PC-3 (cell line): ENCODE measurements around the gene UBE2R2. TPM values are rescaled to one million over a fixed set of nuclear protein-coding genes. Genes with fewer than 3 reads are reported as not detected.
A peak's percentile ranks its signal among the peaks of the same experiment; 100 is the strongest.
"Not testable (repeated sequence)": the region's sequence is repeated elsewhere in the genome, so short reads cannot be mapped to it uniquely, and the experiment has no call there.

ENCODE experiments used
- ATAC-seq: fragments of 200-7000 bp; cut with Tn5 transposase; 2 replicates; pipeline ENCODE4 v1.9.1; 2020; ENCODE audit warnings: mild to moderate bottlenecking, moderate library complexity
- Bru-seq: library from RNA; stranded (reverse); fragments of 400-500 nt; gene quantifications from one replicate; lab custom pipeline; 2021; lab: Mats Ljungman, UMichigan
- BruChase-seq, 2 experiments: library from RNA; stranded (reverse); fragments of 400-500 nt; gene quantifications; one replicate each; lab custom pipeline; 2021; lab: Mats Ljungman, UMichigan
- BruUV-seq: library from RNA; stranded (reverse); fragments of 400-500 nt; replicated peaks from 2 replicates; lab custom pipeline; 2021; lab: Mats Ljungman, UMichigan
- CTCF ChIA-PET: fragments of 300-600 bp; sonication (Branson Sonifier 250); formaldehyde crosslinking; loops from one replicate; lab custom pipeline; 2022; ENCODE audit warnings: antibody characterized with exemption; lab: Charles Lee
- POLR2A ChIA-PET: fragments of 300-600 bp; sonication (Branson Sonifier 250); formaldehyde crosslinking; loops from one replicate; lab custom pipeline; 2022; ENCODE audit warnings: antibody characterized with exemption; ENCODE audit not compliant: unreplicated experiment; lab: Charles Lee
- DNase-seq: peaks from one replicate; pipeline ENCODE4 v3.0.0-alpha.2; 2015
- H2AFZ ChIP-seq: fragments of 300-600 bp; sonication (generic); 2 replicates; pipeline ENCODE4 v1.6.0; 2016; ENCODE audit warnings: antibody characterized with exemption, low read length
- H3F3A ChIP-seq: fragments of 300-600 bp; sonication (generic); one replicate; pipeline ENCODE4 v1.6.0; 2017; ENCODE audit warnings: antibody characterized with exemption, low read length, control low read depth, mild to moderate bottlenecking; ENCODE audit not compliant: unreplicated experiment
- H3K27ac ChIP-seq: fragments of 300-600 bp; sonication (generic); 2 replicates; pipeline ENCODE4 v1.5.1; 2016; ENCODE audit warnings: mild to moderate bottlenecking, low read length
- H3K27me3 ChIP-seq: fragments of 300-600 bp; sonication (generic); 2 replicates; pipeline ENCODE4 v1.6.1; 2016; ENCODE audit warnings: low read length, mixed read lengths
- H3K36me3 ChIP-seq: fragments of 300-600 bp; sonication (generic); 2 replicates; pipeline ENCODE4 v1.6.1; 2016; ENCODE audit warnings: low read depth, mixed run types, low read length, mixed read lengths
- H3K4me1 ChIP-seq: fragments of 300-600 bp; sonication (generic); 2 replicates; pipeline ENCODE4 v1.5.1; 2016; ENCODE audit warnings: low read length; ENCODE audit not compliant: insufficient read depth
- H3K4me2 ChIP-seq: fragments of 300-600 bp; sonication (generic); 2 replicates; pipeline ENCODE4 v1.6.0; 2016; ENCODE audit warnings: low read length
- H3K4me3 ChIP-seq: fragments of 300-600 bp; sonication (generic); 2 replicates; pipeline ENCODE4 v1.5.1; 2016; ENCODE audit warnings: mild to moderate bottlenecking, low read length, mixed read lengths
- H3K79me2 ChIP-seq: fragments of 300-600 bp; sonication (generic); 2 replicates; pipeline ENCODE4 v1.6.1; 2017; ENCODE audit warnings: low read length, mixed read lengths
- H3K9ac ChIP-seq: fragments of 300-600 bp; sonication (generic); 2 replicates; pipeline ENCODE4 v1.6.0; 2016; ENCODE audit warnings: mild to moderate bottlenecking, low read length
- H3K9me2 ChIP-seq: fragments of 300-600 bp; sonication (generic); replicated peaks from 2 replicates; pipeline ENCODE4 v1.6.1; 2016; ENCODE audit warnings: mixed run types, low read length, mixed read lengths
- H3K9me3 ChIP-seq: fragments of 300-600 bp; sonication (generic); 2 replicates; pipeline ENCODE4 v1.6.1; 2016; ENCODE audit warnings: low read length, mixed read lengths
- H4K20me1 ChIP-seq: fragments of 300-600 bp; sonication (generic); 2 replicates; pipeline ENCODE4 v1.6.1; 2016; ENCODE audit warnings: low read length, mixed read lengths
- CTCF ChIP-seq: fragments of 300-600 bp; sonication (generic); conservative IDR thresholded peaks from 2 replicates; pipeline ENCODE4 v1.5.1; 2017; ENCODE audit warnings: antibody characterized with exemption, low read depth, mild to moderate bottlenecking, low read length
- EZH2 ChIP-seq: fragments of 300-600 bp; sonication (generic); IDR thresholded peaks from one replicate; pipeline ENCODE4 v1.6.1; 2017; ENCODE audit warnings: antibody characterized with exemption, mild to moderate bottlenecking, low read length; ENCODE audit not compliant: unreplicated experiment
- EZH2phosphoT487 ChIP-seq: fragments of 300-600 bp; sonication (generic); IDR thresholded peaks from 2 replicates; pipeline ENCODE4 v1.6.1; 2018; ENCODE audit warnings: mild to moderate bottlenecking, antibody characterized with exemption, low read length, borderline replicate concordance
- intact Hi-C: fragments of 100-400 bp; cut with micrococcal nuclease; formaldehyde crosslinking; loops from 2 replicates; pipeline ENCODE4 v1.9.0; 2023
- long read RNA-seq: library from polyadenylated mRNA; unstranded; transcript quantifications from one replicate; pipeline ENCODE4 v2.0.0, GENCODE V29; 2021; ENCODE audit not compliant: unreplicated experiment
- total RNA-seq: library from RNA; depleted of rRNA; stranded (reverse); fragments of >200 nt; gene quantifications from 2 replicates; pipeline ENCODE4 v1.2.3, GENCODE V29; 2014; rRNA removed

Gene UBE2R2
- total RNA-seq = 18.4 and 20.9 TPM in 2 replicates
- percentile 85 among the genes with signal in this experiment for Bru-seq, nascent RNA
- BruChase-seq, experiment 1, labeled RNA remaining after a 6-hour chase = percentile 85 among the genes with signal in this experiment
- BruChase-seq, experiment 2, labeled RNA remaining after a 2-hour chase = percentile 81 among the genes with signal in this experiment
- long read RNA-seq, full-length matches to known transcripts = 112 of 147 reads
- long read RNA-seq, partial matches to known transcripts = 15 of 147 reads
- long read RNA-seq, other reads (novel, unspliced or antisense) = 20 of 147 reads

- POLR2A ChIA-PET = interaction anchor here (0.6 kb wide), 2 partner anchors 8 to 61 kb away, joined by 5 read pairs; no protein-coding TSS in a partner anchor
- Histone ChIP-seq H3K9me2 (no peaks in the 10 kb centered on the region), H3K4me2 (peak within 1 kb of the TSS; percentile 94), H3K9ac (peak within 1 kb of the TSS; percentile 94), H3K4me3 (peak within 1 kb of the TSS; percentile 79), H3F3A (no peaks in the 10 kb centered on the region), H4K20me1 (peaks cover 28% of the 10 kb centered on the region), H3K79me2 (peaks cover 53% of the 10 kb centered on the region), H3K27me3 (no peaks in the 10 kb centered on the region), H3K9me3 (no peaks in the 10 kb centered on the region), H3K27ac (peak within 1 kb of the TSS; percentile 96), H3K36me3 (no peaks in the 10 kb centered on the region), H3K4me1 (peaks cover 37% of the 10 kb centered on the region), H2AFZ (peak within 1 kb of the TSS; percentile 72)
- intact Hi-C loops = loop anchor here (5.0 kb wide), 1 partner anchor 79 kb away; no protein-coding TSS in a partner anchor
- CTCF ChIA-PET = no interaction called here
- TF ChIP-seq EZH2phosphoT487 = no peak
- TF ChIP-seq CTCF = no peak
- no peak for TF ChIP-seq EZH2
- peak; percentile 54 for ATAC-seq
- peak; percentile 85 for DNase-seq
- BruUV-seq = TSS peak; percentile 93
Observed at GRCh38 chr9:33816327-33817252, at the start of gene UBE2R2. TSS of gene UBE2R2 (plus strand) at chr9:33817160. CDS start at chr9:33817758, 598 bp downstream.

GRCh38 chr9:33770156-33770880 lies 46.6 kb upstream of the UBE2R2 start:
- Histone ChIP-seq H3K4me1 (peaks cover 74% of the 10 kb centered on the region), H3K4me2 (peak overlapping the region; percentile 36)

GRCh38 chr9:33773135-33773534 lies 43.8 kb upstream of the UBE2R2 start:
- H2AFZ ChIP-seq, H3K9me2 ChIP-seq, BruUV-seq, ATAC-seq, H3K36me3 ChIP-seq, intact Hi-C loops, H3F3A ChIP-seq, H3K9me3 ChIP-seq, H3K4me3 ChIP-seq, CTCF ChIA-PET, H3K27me3 ChIP-seq, H4K20me1 ChIP-seq, DNase-seq, H3K4me2 ChIP-seq, POLR2A ChIA-PET: not testable (repeated sequence)
- Histone ChIP-seq H3K27ac (peak overlapping the region; percentile 98), H3K79me2 (peaks cover 86% of the 10 kb centered on the region), H3K4me1 (peaks cover 61% of the 10 kb centered on the region), H3K9ac (peak overlapping the region; percentile 35)

More at GRCh38 chr9:33770156-33770880, 46.6 kb upstream of the UBE2R2 start:
- ATAC-seq (peak; percentile 70), DNase-seq (peak; percentile 75)
- POLR2A ChIA-PET, H2AFZ ChIP-seq, H3K36me3 ChIP-seq, H4K20me1 ChIP-seq, H3K4me3 ChIP-seq, intact Hi-C loops, H3K27me3 ChIP-seq, H3F3A ChIP-seq, CTCF ChIA-PET, H3K9me2 ChIP-seq, H3K9me3 ChIP-seq: not testable (repeated sequence)
- Histone ChIP-seq H3K9ac (peak overlapping the region; percentile 82), H3K79me2 (peaks cover 81% of the 10 kb centered on the region), H3K27ac (peak overlapping the region; percentile 98)
- BruUV-seq = TSS peak; percentile 79

- not testable (repeated sequence) for H3K4me3 ChIP-seq
Observed at GRCh38 chr9:33774074-33774659, 42.8 kb upstream of the UBE2R2 start.

More at GRCh38 chr9:33774074-33774659, 42.8 kb upstream of the UBE2R2 start:
- H2AFZ ChIP-seq, H3K9me3 ChIP-seq, intact Hi-C loops, H3F3A ChIP-seq, H3K9me2 ChIP-seq, BruUV-seq, POLR2A ChIA-PET, H4K20me1 ChIP-seq, H3K36me3 ChIP-seq, H3K27me3 ChIP-seq: not testable (repeated sequence)
- peak overlapping the region; percentile 57 for H3K9ac ChIP-seq
- DNase-seq = peak; percentile 60
- ATAC-seq = peak; percentile 12
- H3K79me2 ChIP-seq = peaks cover 76% of the 10 kb centered on the region
- H3K4me1 ChIP-seq = peaks cover 58% of the 10 kb centered on the region
- peak overlapping the region; percentile 98 for H3K27ac ChIP-seq
- CTCF ChIA-PET = interaction anchor here (0.9 kb wide), 1 partner anchor 36 kb away, joined by 3 read pairs; no protein-coding TSS in a partner anchor
- H3K4me2 ChIP-seq = peak overlapping the region; percentile 53
